DND-41 (cell line): ENCODE measurements around the gene ZMPSTE24.

ENCODE experiments used
- ATAC-seq: fragments of 200-7000 bp; cut with Tn5 transposase; 3 replicates; pipeline ENCODE4 v1.9.1; 2021; ENCODE audit warnings: low read depth; ENCODE audit not compliant: insufficient read depth
- DNase-seq: peaks from one replicate; pipeline ENCODE4 v3.0.0-alpha.2; 2020
- H2AFZ ChIP-seq: 2 replicates; pipeline ENCODE4 v1.6.0; 2012; ENCODE audit warnings: low read depth, low read length
- H3K27ac ChIP-seq: 2 replicates; pipeline ENCODE4 v1.5.1; 2012; ENCODE audit warnings: low read length, inconsistent platforms
- H3K27me3 ChIP-seq: fragments of 200-600 bp; sonication (generic); 2 replicates; pipeline ENCODE4 v1.6.0; 2012; ENCODE audit warnings: low read length, mild to moderate bottlenecking, inconsistent platforms; ENCODE audit not compliant: insufficient read depth, poor library complexity
- H3K36me3 ChIP-seq: 2 replicates; pipeline ENCODE4 v1.5.1; 2012; ENCODE audit warnings: low read length, inconsistent platforms; ENCODE audit not compliant: insufficient read depth
- H3K4me1 ChIP-seq: 2 replicates; pipeline ENCODE4 v1.5.1; 2012; ENCODE audit warnings: mild to moderate bottlenecking, low read length; ENCODE audit not compliant: insufficient read depth
- H3K4me2 ChIP-seq: 2 replicates; pipeline ENCODE4 v1.6.0; 2012; ENCODE audit warnings: mild to moderate bottlenecking, moderate library complexity, low read length, inconsistent platforms; ENCODE audit not compliant: insufficient read depth
- H3K4me3 ChIP-seq, 2 experiments: fragments of 200-600 bp in 1 of 2; shearing (Covaris generic) in 1 of 2; 2 replicates each; pipeline ENCODE4 v1.5.1; 2012 to 2016; ENCODE audit warnings: inconsistent platforms in 2 of 2, low read length in 2 of 2, mild to moderate bottlenecking in 2 of 2, low read depth in 1 of 2, moderate library complexity in 1 of 2
- H3K79me2 ChIP-seq: 2 replicates; pipeline ENCODE4 v1.6.0; 2012; ENCODE audit warnings: low read length, inconsistent platforms; ENCODE audit not compliant: insufficient read depth
- H3K9ac ChIP-seq: 2 replicates; pipeline ENCODE4 v1.6.0; 2012; ENCODE audit warnings: low read depth, mild to moderate bottlenecking, inconsistent platforms, low read length, moderate library complexity
- H3K9me3 ChIP-seq: 2 replicates; pipeline ENCODE4 v1.5.1; 2012; ENCODE audit warnings: low read length, moderate library complexity, mild to moderate bottlenecking, inconsistent platforms; ENCODE audit not compliant: insufficient read depth, severe bottlenecking
- H4K20me1 ChIP-seq: 2 replicates; pipeline ENCODE4 v1.6.0; 2012; ENCODE audit warnings: low read length; ENCODE audit not compliant: insufficient read depth
- CTCF ChIP-seq: IDR thresholded peaks from 2 replicates; pipeline ENCODE4 v1.5.1; 2012; ENCODE audit warnings: borderline replicate concordance, low read length, moderate library complexity, mild to moderate bottlenecking; ENCODE audit not compliant: poor library complexity, severe bottlenecking; ENCODE audit errors: extremely low read depth
- EZH2 ChIP-seq: IDR thresholded peaks from 3 replicates; pipeline ENCODE4 v1.6.1; 2012; ENCODE audit warnings: borderline replicate concordance, low read depth, mild to moderate bottlenecking, moderate library complexity, low read length, inconsistent platforms; ENCODE audit not compliant: severe bottlenecking

Gene ZMPSTE24

DNA sequence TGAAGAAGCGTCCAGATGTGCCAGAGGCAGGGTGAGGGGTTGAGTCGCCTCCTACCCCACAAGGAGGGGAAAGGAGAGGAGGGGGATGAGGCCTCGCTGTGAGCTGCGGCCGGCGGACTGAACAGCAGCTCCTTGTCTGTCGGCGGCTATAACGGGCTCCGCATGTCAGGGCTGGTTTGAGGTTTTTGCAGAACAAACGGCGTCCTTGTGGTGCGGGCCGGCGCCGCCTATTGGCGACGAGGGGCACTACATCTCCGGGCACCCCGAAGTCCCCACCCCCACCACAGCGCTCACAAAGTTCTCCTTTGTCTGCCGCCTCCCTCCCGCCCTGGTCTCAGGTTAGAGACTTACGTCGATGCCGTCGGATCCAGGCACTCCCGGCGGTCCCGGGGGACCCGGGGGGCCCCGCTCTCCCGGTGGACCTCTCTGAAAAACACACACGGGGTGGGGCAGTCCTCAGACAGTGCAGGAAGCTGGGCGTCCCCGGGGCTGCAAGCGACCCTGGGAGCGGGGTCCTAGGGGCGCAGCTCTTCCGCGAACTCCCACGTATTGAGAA is 57.3 kb downstream of the ZMPSTE24 start:
- Histone ChIP-seq H3K27ac (peak overlapping the region; percentile 50; the same call in 1 of the 2 replicates), H3K4me2 (peak overlapping the region; percentile 89), H3K79me2 (no peaks in the 10 kb centered on the region), H3K4me3 (peak overlapping the region in 1 of 2 experiments; percentile 54; a peak in 2 of 4 replicates), H2AFZ (peak overlapping the region; percentile 91), H3K9ac (peak overlapping the region; percentile 51), H3K27me3 (peaks cover 29% of the 10 kb centered on the region), H3K36me3 (no peaks in the 10 kb centered on the region), H4K20me1 (no peaks in the 10 kb centered on the region; the same call in 1 of the 2 replicates), H3K9me3 (no peaks in the 10 kb centered on the region), H3K4me1 (peaks cover 27% of the 10 kb centered on the region)
- peak; percentile 88 for ATAC-seq
- no peak for TF ChIP-seq EZH2
- peak; percentile 91 for TF ChIP-seq CTCF
- peak; percentile 86 for DNase-seq

GRCh38 chr1:40315795-40316594 is 58.0 kb downstream of the ZMPSTE24 start:
- Histone ChIP-seq H3K4me3 (peak overlapping the region in 1 of 2 experiments; percentile 54; a peak in 1 of 4 replicates), H3K36me3 (no peaks in the 10 kb centered on the region), H3K9me3 (no peaks in the 10 kb centered on the region), H3K27me3 (peaks cover 29% of the 10 kb centered on the region), H3K9ac (peak overlapping the region; percentile 51; the same call in 1 of the 2 replicates), H4K20me1 (no peaks in the 10 kb centered on the region; the same call in 1 of the 2 replicates), H3K4me1 (peaks cover 27% of the 10 kb centered on the region), H3K27ac (no peak overlapping the region), H2AFZ (peak overlapping the region; percentile 65), H3K4me2 (peak overlapping the region; percentile 89), H3K79me2 (no peaks in the 10 kb centered on the region)
- TF ChIP-seq CTCF (no peak), EZH2 (no peak)
- DNase-seq (no peak), ATAC-seq (no peak)

GRCh38 chr1:40316595-40317393 is 58.8 kb downstream of the ZMPSTE24 start, which contains the start of gene COL9A2:
TSS of gene COL9A2 (minus strand) at chr1:40317286. CDS start at chr1:40317197, 89 bp downstream.
- no peak within 1 kb of the TSS for H3K9ac ChIP-seq
- H3K9me3 ChIP-seq: no peaks in the 10 kb centered on the region
- DNase-seq: peak; percentile 35
- no peak for TF ChIP-seq CTCF
- peak; percentile 27 for TF ChIP-seq EZH2
- peak; percentile 54 for ATAC-seq
- peak within 1 kb of the TSS; percentile 53 for H3K4me2 ChIP-seq
- H3K4me1 ChIP-seq: peaks cover 27% of the 10 kb centered on the region
- H3K79me2 ChIP-seq: no peaks in the 10 kb centered on the region
- H3K4me3 ChIP-seq: no peak within 1 kb of the TSS; a peak in 1 of 4 replicates
- no peaks in the 10 kb centered on the region for H3K36me3 ChIP-seq
- H3K27me3 ChIP-seq: peaks cover 29% of the 10 kb centered on the region
- no peak within 1 kb of the TSS for H3K27ac ChIP-seq
- peak within 1 kb of the TSS; percentile 65 for H2AFZ ChIP-seq
- H4K20me1 ChIP-seq: no peaks in the 10 kb centered on the region; the same call in 1 of the 2 replicates
